Panc1 (cell line): ENCODE data around the gene DGKK. TPM values are rescaled to one million over a fixed set of nuclear protein-coding genes. Genes with fewer than 3 reads are reported as not detected.

Experiments used
- ATAC-seq: fragments of 200-7000 bp; cut with Tn5 transposase; 2 replicates; pipeline ENCODE4 v1.9.1; 2020; ENCODE audit warnings: mild to moderate bottlenecking, moderate library complexity
- BruUV-seq: library from RNA; stranded (reverse); fragments of 400-500 nt; replicated peaks from 2 replicates; lab custom pipeline; 2021; lab: Mats Ljungman, UMichigan
- CTCF ChIA-PET: fragments of 300-600 bp; sonication (Branson Sonifier 250); formaldehyde crosslinking; loops from one replicate; lab custom pipeline; 2022; ENCODE audit warnings: antibody characterized with exemption; lab: Charles Lee
- POLR2A ChIA-PET: fragments of 300-600 bp; sonication (Branson Sonifier 250); formaldehyde crosslinking; loops from one replicate; lab custom pipeline; 2022; ENCODE audit warnings: antibody characterized with exemption; lab: Charles Lee
- DNase-seq: peaks from one replicate; pipeline ENCODE4 v3.0.0-alpha.2; 2010; ENCODE audit warnings: low read depth, low spot score
- H3K27ac ChIP-seq: 2 replicates; pipeline ENCODE4 v1.5.1; 2011; ENCODE audit warnings: mild to moderate bottlenecking, low read length, inconsistent platforms
- H3K27me3 ChIP-seq: fragments of 200-500 bp; sonication (Bioruptor generic); 2 replicates; pipeline ENCODE4 v1.6.0; 2014; ENCODE audit warnings: low read length, inconsistent platforms; ENCODE audit not compliant: control insufficient read depth, insufficient read depth
- H3K36me3 ChIP-seq: fragments of 200-500 bp; sonication (Bioruptor generic); 2 replicates; pipeline ENCODE4 v1.5.1; 2014; ENCODE audit warnings: inconsistent platforms, mild to moderate bottlenecking, low read length, moderate library complexity; ENCODE audit not compliant: control insufficient read depth, insufficient read depth
- H3K4me1 ChIP-seq: 2 replicates; pipeline ENCODE4 v1.5.1; 2011; ENCODE audit warnings: inconsistent platforms, mild to moderate bottlenecking, low read length, moderate library complexity; ENCODE audit not compliant: control insufficient read depth, insufficient read depth
- H3K4me3 ChIP-seq, 2 experiments: 2 replicates each; pipeline ENCODE4 v1.5.1; 2011 to 2012; ENCODE audit warnings: low read depth in 2 of 2, low read length in 2 of 2, mild to moderate bottlenecking in 2 of 2, inconsistent platforms in 1 of 2, moderate library complexity in 1 of 2
- H3K9me3 ChIP-seq: fragments of 200-500 bp; sonication (Bioruptor generic); 2 replicates; pipeline ENCODE4 v1.5.1; 2014; ENCODE audit warnings: low read depth, mild to moderate bottlenecking, inconsistent platforms, low read length, moderate library complexity; ENCODE audit not compliant: control insufficient read depth, insufficient read depth
- POLR2AphosphoS5 ChIP-seq: IDR thresholded peaks from 2 replicates; pipeline ENCODE4 v1.6.1; 2012; ENCODE audit warnings: mild to moderate bottlenecking, low read depth, low read length, moderate library complexity
- SIN3A ChIP-seq: IDR thresholded peaks from 2 replicates; pipeline ENCODE4 v1.6.1; 2012; ENCODE audit warnings: low read depth, mild to moderate bottlenecking, low read length, moderate library complexity, borderline replicate concordance; ENCODE audit not compliant: insufficient read depth
- TCF7L2 ChIP-seq: IDR thresholded peaks from 2 replicates; pipeline ENCODE4 v1.6.1; 2011; ENCODE audit warnings: mild to moderate bottlenecking, low read depth, low read length, inconsistent platforms
- in situ Hi-C: cut with HindIII; loops from 2 replicates; pipeline ENCODE4 v1.10.0; 2016; ENCODE audit warnings: low sequenced_read_pairs, low pct_unique_long_range_greater_than_20kb
- intact Hi-C: fragments of 100-400 bp; cut with micrococcal nuclease; formaldehyde crosslinking; loops from one replicate; pipeline ENCODE4 v1.10.0; 2022; ENCODE audit not compliant: unreplicated experiment
- total RNA-seq: library from RNA; stranded (reverse); gene quantifications from one replicate; pipeline ENCODE4 v1.2.1, GENCODE V29; 2021; ENCODE audit not compliant: unreplicated experiment
- TF ChIP-seq, protein P1 (sequence below): fragments of 450-650 bp; IDR thresholded peaks from 2 replicates; pipeline ENCODE4 v1.5.1; 2017; ENCODE audit warnings: mild to moderate bottlenecking
- TF ChIP-seq, protein P2 (sequence below), 2 experiments: IDR thresholded peaks; 2 replicates each; pipeline ENCODE4 v1.6.1; 2011 to 2012; ENCODE audit warnings: low read depth in 2 of 2, control low read depth in 1 of 2, low read length in 1 of 2, mild to moderate bottlenecking in 1 of 2, moderate library complexity in 1 of 2; ENCODE audit not compliant: insufficient read depth in 1 of 2

The DGKK gene
- total RNA-seq, 1 experiment from 2014 or later: not detected

DNA sequence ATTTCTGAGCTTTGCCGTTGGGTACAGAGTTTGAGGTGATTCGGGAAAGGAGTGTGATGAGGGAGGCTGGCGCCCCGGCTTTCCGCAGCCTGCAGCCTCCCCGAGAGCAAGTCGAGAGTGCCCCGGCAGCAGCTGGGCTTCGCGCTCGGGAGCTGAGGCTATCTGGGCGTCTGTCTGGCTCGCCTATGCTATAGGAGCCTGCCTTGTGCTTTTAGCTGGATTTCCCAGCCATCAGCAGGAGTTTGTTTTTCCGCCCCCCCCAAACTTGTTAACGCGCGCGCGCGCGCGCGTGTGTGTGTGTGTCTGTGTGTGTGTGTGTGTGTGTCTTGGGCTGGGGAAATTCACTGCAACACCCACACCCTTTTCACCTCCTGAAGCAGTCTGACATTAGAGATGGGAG, 765 bp upstream of the DGKK start:
- ChIA-PET CTCF (no interaction called here), POLR2A (no interaction called here)
- Histone ChIP-seq H3K36me3 (no peaks in the 10 kb centered on the region), H3K4me1 (no peaks in the 10 kb centered on the region), H3K27ac (no peak overlapping the region), H3K9me3 (no peaks in the 10 kb centered on the region), H3K4me3 (no peak overlapping the region), H3K27me3 (peaks cover 4% of the 10 kb centered on the region; the same call in 1 of the 2 replicates)
- ATAC-seq (no peak), DNase-seq (no peak)
- in situ Hi-C loops (no loop called here), intact Hi-C loops (no loop called here)
- BruUV-seq: no TSS peak
- TF ChIP-seq SIN3A: no peak
- TF ChIP-seq, protein P1, sequence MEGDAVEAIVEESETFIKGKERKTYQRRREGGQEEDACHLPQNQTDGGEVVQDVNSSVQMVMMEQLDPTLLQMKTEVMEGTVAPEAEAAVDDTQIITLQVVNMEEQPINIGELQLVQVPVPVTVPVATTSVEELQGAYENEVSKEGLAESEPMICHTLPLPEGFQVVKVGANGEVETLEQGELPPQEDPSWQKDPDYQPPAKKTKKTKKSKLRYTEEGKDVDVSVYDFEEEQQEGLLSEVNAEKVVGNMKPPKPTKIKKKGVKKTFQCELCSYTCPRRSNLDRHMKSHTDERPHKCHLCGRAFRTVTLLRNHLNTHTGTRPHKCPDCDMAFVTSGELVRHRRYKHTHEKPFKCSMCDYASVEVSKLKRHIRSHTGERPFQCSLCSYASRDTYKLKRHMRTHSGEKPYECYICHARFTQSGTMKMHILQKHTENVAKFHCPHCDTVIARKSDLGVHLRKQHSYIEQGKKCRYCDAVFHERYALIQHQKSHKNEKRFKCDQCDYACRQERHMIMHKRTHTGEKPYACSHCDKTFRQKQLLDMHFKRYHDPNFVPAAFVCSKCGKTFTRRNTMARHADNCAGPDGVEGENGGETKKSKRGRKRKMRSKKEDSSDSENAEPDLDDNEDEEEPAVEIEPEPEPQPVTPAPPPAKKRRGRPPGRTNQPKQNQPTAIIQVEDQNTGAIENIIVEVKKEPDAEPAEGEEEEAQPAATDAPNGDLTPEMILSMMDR: no peak
- TF ChIP-seq, protein P2, sequence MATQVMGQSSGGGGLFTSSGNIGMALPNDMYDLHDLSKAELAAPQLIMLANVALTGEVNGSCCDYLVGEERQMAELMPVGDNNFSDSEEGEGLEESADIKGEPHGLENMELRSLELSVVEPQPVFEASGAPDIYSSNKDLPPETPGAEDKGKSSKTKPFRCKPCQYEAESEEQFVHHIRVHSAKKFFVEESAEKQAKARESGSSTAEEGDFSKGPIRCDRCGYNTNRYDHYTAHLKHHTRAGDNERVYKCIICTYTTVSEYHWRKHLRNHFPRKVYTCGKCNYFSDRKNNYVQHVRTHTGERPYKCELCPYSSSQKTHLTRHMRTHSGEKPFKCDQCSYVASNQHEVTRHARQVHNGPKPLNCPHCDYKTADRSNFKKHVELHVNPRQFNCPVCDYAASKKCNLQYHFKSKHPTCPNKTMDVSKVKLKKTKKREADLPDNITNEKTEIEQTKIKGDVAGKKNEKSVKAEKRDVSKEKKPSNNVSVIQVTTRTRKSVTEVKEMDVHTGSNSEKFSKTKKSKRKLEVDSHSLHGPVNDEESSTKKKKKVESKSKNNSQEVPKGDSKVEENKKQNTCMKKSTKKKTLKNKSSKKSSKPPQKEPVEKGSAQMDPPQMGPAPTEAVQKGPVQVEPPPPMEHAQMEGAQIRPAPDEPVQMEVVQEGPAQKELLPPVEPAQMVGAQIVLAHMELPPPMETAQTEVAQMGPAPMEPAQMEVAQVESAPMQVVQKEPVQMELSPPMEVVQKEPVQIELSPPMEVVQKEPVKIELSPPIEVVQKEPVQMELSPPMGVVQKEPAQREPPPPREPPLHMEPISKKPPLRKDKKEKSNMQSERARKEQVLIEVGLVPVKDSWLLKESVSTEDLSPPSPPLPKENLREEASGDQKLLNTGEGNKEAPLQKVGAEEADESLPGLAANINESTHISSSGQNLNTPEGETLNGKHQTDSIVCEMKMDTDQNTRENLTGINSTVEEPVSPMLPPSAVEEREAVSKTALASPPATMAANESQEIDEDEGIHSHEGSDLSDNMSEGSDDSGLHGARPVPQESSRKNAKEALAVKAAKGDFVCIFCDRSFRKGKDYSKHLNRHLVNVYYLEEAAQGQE (IDR thresholded peaks at IDR 0.05; ENCODE audit: insufficient read depth in 1 of 2, low read depth in 2 of 2, low read length in 1 of 2): no peak
- no peak for TF ChIP-seq POLR2AphosphoS5
- TF ChIP-seq TCF7L2: no peak

DNA sequence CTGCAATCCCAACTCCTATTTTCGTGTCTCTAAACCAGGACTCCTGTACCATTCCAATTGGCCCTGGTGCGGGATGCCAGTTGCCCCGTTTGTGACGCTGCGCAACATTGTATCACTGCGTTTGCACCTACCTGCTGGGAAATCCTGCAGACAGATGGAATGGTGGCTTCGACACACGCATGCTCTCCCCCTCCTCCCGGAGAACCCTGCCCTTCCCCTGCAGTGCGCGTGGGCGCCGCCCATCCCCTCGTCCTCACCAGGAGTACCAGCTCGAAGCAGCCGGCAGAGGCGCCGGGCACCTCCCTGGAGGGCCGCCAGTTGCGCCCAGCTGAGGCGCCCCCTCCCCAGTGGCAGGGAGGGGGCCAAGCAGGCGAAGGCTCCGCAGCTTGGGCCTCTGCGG, 1.4 kb downstream of the DGKK start:
- BruUV-seq: no TSS peak
- H3K4me1 ChIP-seq: no peaks in the 10 kb centered on the region
- ChIA-PET CTCF (interaction anchor here (0.5 kb wide), 1 partner anchor 776 kb away, joined by 6 read pairs; no protein-coding TSS in a partner anchor), POLR2A (no interaction called here)
- TF ChIP-seq SIN3A: no peak
- TF ChIP-seq, protein P2 (IDR thresholded peaks at IDR 0.05; ENCODE audit: insufficient read depth in 1 of 2, low read depth in 2 of 2, low read length in 1 of 2): no peak
- TF ChIP-seq, protein P1: no peak
- no peaks in the 10 kb centered on the region for H3K9me3 ChIP-seq
- intact Hi-C loops (no loop called here), in situ Hi-C loops (no loop called here)
- no peak overlapping the region for H3K4me3 ChIP-seq
- DNase-seq: no peak
- H3K27me3 ChIP-seq: peaks cover 7% of the 10 kb centered on the region; the same call in 1 of the 2 replicates
- ATAC-seq: peak; percentile 49; the same call in 1 of the 2 replicates
- no peak overlapping the region for H3K27ac ChIP-seq
- H3K36me3 ChIP-seq: no peaks in the 10 kb centered on the region
